GM18951 (cell line): ENCODE results near the gene TRMT112.

ENCODE experiments used
- POLR2A ChIP-seq: IDR thresholded peaks from 4 replicates; pipeline ENCODE4 v1.6.1; 2011; ENCODE audit warnings: mild to moderate bottlenecking; ENCODE audit not compliant: insufficient read length, insufficient read depth; ENCODE audit errors: extremely low read depth
- in situ Hi-C: fragments of 300-500 bp; cut with MboI; formaldehyde crosslinking; loops from one replicate; pipeline ENCODE4 v1.12.0; 2022; ENCODE audit warnings: low sequenced_read_pairs, mixed read lengths, inconsistent platforms; ENCODE audit not compliant: unreplicated experiment

The TRMT112 gene

GRCh38 chr11:64296830-64297698 is 20.3 kb downstream of the TRMT112 start:
- no peak for TF ChIP-seq POLR2A
- in situ Hi-C loops: loop anchor here (5.0 kb wide), 1 partner anchor 95 kb away; no protein-coding TSS in a partner anchor

GRCh38 chr11:64296236-64296635 is 21.1 kb downstream of the TRMT112 start:
- TF ChIP-seq POLR2A: no peak
- in situ Hi-C loops: loop anchor here (5.0 kb wide), 1 partner anchor 94 kb away; no protein-coding TSS in a partner anchor

- TF ChIP-seq POLR2A: no peak
- in situ Hi-C loops: loop anchor here (5.0 kb wide), 1 partner anchor 93 kb away; no protein-coding TSS in a partner anchor
Observed at GRCh38 chr11:64295760-64296159, 21.6 kb downstream of the TRMT112 start.

- TF ChIP-seq POLR2A: no peak
- in situ Hi-C loops: loop anchor here (5.0 kb wide), 1 partner anchor 92 kb away; no protein-coding TSS in a partner anchor
Observed at GRCh38 chr11:64294774-64295173, 22.6 kb downstream of the TRMT112 start.

- TF ChIP-seq POLR2A: no peak
- in situ Hi-C loops: no loop called here
Observed at GRCh38 chr11:64292460-64293254, 24.7 kb downstream of the TRMT112 start.

- TF ChIP-seq POLR2A: no peak
- in situ Hi-C loops: no loop called here
Observed at GRCh38 chr11:64291752-64292459, 25.5 kb downstream of the TRMT112 start.

- in situ Hi-C loops: no loop called here
- no peak for TF ChIP-seq POLR2A
Observed at GRCh38 chr11:64291262-64291751, 26.1 kb downstream of the TRMT112 start, which contains the start of gene KCNK4. Gene KCNK4 (plus strand): TSS chr11:64291302. CDS start chr11:64293019, 1,717 bp downstream.

GRCh38 chr11:64290352-64291261 is 26.8 kb downstream of the TRMT112 start:
- TF ChIP-seq POLR2A: no peak
- in situ Hi-C loops: no loop called here

- in situ Hi-C loops: no loop called here
- no peak for TF ChIP-seq POLR2A
Observed at GRCh38 chr11:64289002-64289564, 28.3 kb downstream of the TRMT112 start.

GRCh38 chr11:64288353-64288750 is 29.0 kb downstream of the TRMT112 start:
- in situ Hi-C loops: no loop called here

GRCh38 chr11:64287676-64288352 is 29.5 kb downstream of the TRMT112 start:
- no peak for TF ChIP-seq POLR2A
- in situ Hi-C loops: no loop called here

More at GRCh38 chr11:64288353-64288750, 29.0 kb downstream of the TRMT112 start:
- no peak for TF ChIP-seq POLR2A
